ENCODE results near the gene HHIPL1. TPM values are rescaled to one million over a fixed set of nuclear protein-coding genes. Genes with fewer than 3 reads are reported as not detected.
"Not testable (repeated sequence)": the region's sequence is repeated elsewhere in the genome, so short reads cannot be mapped to it uniquely, and the experiment has no call there.

The HHIPL1 gene
- polyA plus RNA-seq, 2 donors, result 0.14 to 0.28 TPM

DNA sequence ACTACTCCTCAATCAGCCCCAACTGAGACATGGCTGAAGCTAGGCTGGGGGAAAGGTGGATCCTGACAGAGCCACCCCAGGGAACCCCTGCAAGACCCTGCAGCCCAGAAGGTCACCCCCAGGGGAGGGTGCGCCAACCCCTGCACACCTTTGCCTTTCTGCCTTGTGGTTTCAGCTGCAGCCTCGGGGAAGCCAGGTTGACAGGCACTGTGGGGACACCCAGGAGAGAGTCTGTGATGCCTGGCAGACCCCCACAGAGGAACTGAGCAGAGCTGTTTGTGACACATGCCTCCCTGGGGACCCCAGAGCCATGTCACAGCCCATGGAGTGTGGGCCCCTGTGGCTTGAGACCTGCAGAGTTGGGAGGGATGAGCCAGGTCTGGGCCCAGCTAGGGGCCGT lies 11.8 kb upstream of the HHIPL1 start:
- 83 to 84% methylated on average over 3 of the region's 3 CpGs for WGBS, 2 donors
- no peaks in the 10 kb centered on the region for H3K27me3 ChIP-seq (ENCODE audit: control insufficient read depth in 1 of 2, insufficient read depth in 2 of 2, low read length in 2 of 2)
- H3K36me3 ChIP-seq (ENCODE audit: control insufficient read depth in 2 of 2, insufficient read depth in 2 of 2, low read length in 1 of 2), result no peaks in the 10 kb centered on the region
- no peak overlapping the region for H3K27ac ChIP-seq (ENCODE audit: low read depth in 2 of 2, low read length in 1 of 2)
- peaks cover 0 to 2% of the 10 kb centered on the region in 2 donors for H3K4me1 ChIP-seq (ENCODE audit: control insufficient read depth in 2 of 2, insufficient read depth in 2 of 2, low read length in 1 of 2)
- no peaks in the 10 kb centered on the region for H3K9me3 ChIP-seq (ENCODE audit: control insufficient read depth in 2 of 2, insufficient read depth in 1 of 2, low read depth in 1 of 2, low read length in 1 of 2)
- H3K4me3 ChIP-seq (ENCODE audit: low read depth in 1 of 2, low read length in 2 of 2), result no peak overlapping the region

DNA sequence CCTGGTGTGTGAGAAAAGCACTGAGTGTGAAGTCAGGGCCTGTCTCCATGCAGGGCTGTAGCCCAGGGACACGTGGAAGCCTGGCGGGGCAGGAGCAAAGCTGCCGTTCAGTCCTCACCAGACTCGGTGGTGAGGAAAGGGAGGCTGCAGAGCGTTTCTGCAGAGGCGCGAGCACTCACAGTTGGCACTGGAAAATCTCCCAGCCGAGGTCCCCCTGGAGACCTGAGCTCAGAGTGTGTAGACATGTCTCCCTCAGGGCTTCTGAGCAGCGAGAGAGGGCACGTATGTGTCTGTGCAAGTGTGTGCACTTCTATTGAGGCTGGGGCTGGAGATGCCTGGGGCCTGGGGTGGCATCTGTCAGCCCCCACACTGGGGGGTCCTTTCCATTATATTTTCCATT lies 11.0 kb upstream of the HHIPL1 start:
- Histone ChIP-seq H3K9me3 (ENCODE audit: control insufficient read depth in 2 of 2, insufficient read depth in 1 of 2, low read depth in 1 of 2, low read length in 1 of 2) (no peaks in the 10 kb centered on the region), H3K4me1 (ENCODE audit: control insufficient read depth in 2 of 2, insufficient read depth in 2 of 2, low read length in 1 of 2) (peaks cover 0 to 1% of the 10 kb centered on the region in 2 donors), H3K27me3 (ENCODE audit: control insufficient read depth in 1 of 2, insufficient read depth in 2 of 2, low read length in 2 of 2) (no peaks in the 10 kb centered on the region), H3K27ac (ENCODE audit: low read depth in 2 of 2, low read length in 1 of 2) (no peak overlapping the region), H3K36me3 (ENCODE audit: control insufficient read depth in 2 of 2, insufficient read depth in 2 of 2, low read length in 1 of 2) (no peaks in the 10 kb centered on the region), H3K4me3 (ENCODE audit: low read depth in 1 of 2, low read length in 2 of 2) (no peak overlapping the region)
- WGBS, 2 donors, result 67 to 74% methylated on average over 10 of the region's 10 CpGs

DNA sequence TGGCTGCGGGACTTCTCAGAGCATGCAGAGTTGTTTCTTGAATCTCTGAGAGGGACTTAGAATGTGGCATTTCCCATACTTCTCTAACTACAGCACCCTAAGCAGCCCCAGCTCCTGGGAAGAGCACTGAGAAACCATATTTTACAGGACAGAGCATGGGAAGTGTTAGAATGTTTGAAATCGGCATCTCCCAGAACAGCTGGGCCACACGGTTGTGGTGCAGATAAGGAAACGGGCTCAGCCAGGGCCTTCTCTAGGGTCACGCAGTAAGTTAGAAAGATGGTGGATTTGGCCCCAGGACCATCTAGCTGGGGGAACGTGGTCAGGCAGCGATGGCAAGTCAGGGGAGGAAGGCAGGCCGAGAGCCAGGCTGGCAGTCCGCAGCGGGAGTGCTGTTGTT lies 10.5 kb upstream of the HHIPL1 start:
- Histone ChIP-seq H3K36me3 (ENCODE audit: control insufficient read depth in 2 of 2, insufficient read depth in 2 of 2, low read length in 1 of 2) (no peaks in the 10 kb centered on the region), H3K27me3 (ENCODE audit: control insufficient read depth in 1 of 2, insufficient read depth in 2 of 2, low read length in 2 of 2) (no peaks in the 10 kb centered on the region), H3K4me3 (ENCODE audit: low read depth in 1 of 2, low read length in 2 of 2) (no peak overlapping the region), H3K27ac (ENCODE audit: low read depth in 2 of 2, low read length in 1 of 2) (no peak overlapping the region), H3K9me3 (ENCODE audit: control insufficient read depth in 2 of 2, insufficient read depth in 1 of 2, low read depth in 1 of 2, low read length in 1 of 2) (no peaks in the 10 kb centered on the region), H3K4me1 (ENCODE audit: control insufficient read depth in 2 of 2, insufficient read depth in 2 of 2, low read length in 1 of 2) (no peaks in the 10 kb centered on the region)
- WGBS, 2 donors, result 79 to 84% methylated on average over 10 of the region's 10 CpGs

DNA sequence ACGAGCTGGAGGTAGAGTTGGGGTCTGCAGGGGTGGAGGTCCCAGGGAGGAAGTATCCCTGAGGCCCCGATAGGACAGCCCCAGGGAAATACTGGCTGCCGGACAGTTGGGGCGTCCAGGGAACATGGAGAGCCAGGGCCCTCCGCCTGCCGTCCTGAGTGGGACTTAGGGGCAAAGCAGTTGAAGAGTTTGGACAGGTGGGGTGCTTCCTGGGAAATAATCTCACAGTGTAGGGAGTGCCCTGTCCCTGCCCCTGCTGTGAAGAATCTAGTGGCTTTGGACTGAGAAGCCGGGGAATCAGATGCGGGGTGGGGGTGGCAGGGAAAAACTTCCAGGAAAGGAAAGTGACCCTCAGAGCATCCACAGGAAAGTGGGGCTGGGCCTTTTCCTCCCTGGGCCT lies 9.8 kb upstream of the HHIPL1 start:
- 82 to 83% methylated on average over 8 of the region's 8 CpGs for WGBS, 2 donors
- no peaks in the 10 kb centered on the region for H3K27me3 ChIP-seq (ENCODE audit: control insufficient read depth in 1 of 2, insufficient read depth in 2 of 2, low read length in 2 of 2)
- no peaks in the 10 kb centered on the region for H3K4me1 ChIP-seq (ENCODE audit: control insufficient read depth in 2 of 2, insufficient read depth in 2 of 2, low read length in 1 of 2)
- no peak overlapping the region for H3K4me3 ChIP-seq (ENCODE audit: low read depth in 1 of 2, low read length in 2 of 2)
- no peaks in the 10 kb centered on the region for H3K36me3 ChIP-seq (ENCODE audit: control insufficient read depth in 2 of 2, insufficient read depth in 2 of 2, low read length in 1 of 2)
- no peak overlapping the region for H3K27ac ChIP-seq (ENCODE audit: low read depth in 2 of 2, low read length in 1 of 2)
- no peaks in the 10 kb centered on the region for H3K9me3 ChIP-seq (ENCODE audit: control insufficient read depth in 2 of 2, insufficient read depth in 1 of 2, low read depth in 1 of 2, low read length in 1 of 2)

DNA sequence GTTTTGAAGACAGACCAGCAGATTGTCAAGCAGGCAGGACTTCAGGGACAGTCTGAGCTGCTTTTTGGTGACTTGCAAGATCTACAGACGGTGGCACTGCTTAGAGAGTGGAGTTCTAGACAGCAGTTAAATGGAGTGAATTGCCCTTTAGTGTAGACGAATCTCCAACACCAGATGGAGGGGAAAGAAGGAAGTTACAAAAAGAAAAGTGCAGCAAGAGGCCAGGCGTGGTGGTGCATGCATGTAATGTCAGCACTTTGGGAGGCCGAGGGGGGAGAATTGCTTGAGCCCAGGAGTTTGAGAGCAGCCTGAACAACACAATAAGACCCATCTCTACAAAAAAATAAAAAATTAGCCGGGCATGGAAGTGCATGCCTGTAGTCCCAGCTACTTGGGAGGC lies 8.4 kb upstream of the HHIPL1 start:
- H3K4me3 ChIP-seq (ENCODE audit: low read depth in 1 of 2, low read length in 2 of 2), result no peak overlapping the region
- no peaks in the 10 kb centered on the region for H3K36me3 ChIP-seq (ENCODE audit: control insufficient read depth in 2 of 2, insufficient read depth in 2 of 2, low read length in 1 of 2)
- no peaks in the 10 kb centered on the region for H3K27me3 ChIP-seq (ENCODE audit: control insufficient read depth in 1 of 2, insufficient read depth in 2 of 2, low read length in 2 of 2)
- H3K4me1 ChIP-seq (ENCODE audit: control insufficient read depth in 2 of 2, insufficient read depth in 2 of 2, low read length in 1 of 2), result no peaks in the 10 kb centered on the region
- no peak overlapping the region for H3K27ac ChIP-seq (ENCODE audit: low read depth in 2 of 2, low read length in 1 of 2)
- WGBS, 2 donors, result 77 to 78% methylated on average over 5 of the region's 5 CpGs
- no peaks in the 10 kb centered on the region for H3K9me3 ChIP-seq (ENCODE audit: control insufficient read depth in 2 of 2, insufficient read depth in 1 of 2, low read depth in 1 of 2, low read length in 1 of 2)

DNA sequence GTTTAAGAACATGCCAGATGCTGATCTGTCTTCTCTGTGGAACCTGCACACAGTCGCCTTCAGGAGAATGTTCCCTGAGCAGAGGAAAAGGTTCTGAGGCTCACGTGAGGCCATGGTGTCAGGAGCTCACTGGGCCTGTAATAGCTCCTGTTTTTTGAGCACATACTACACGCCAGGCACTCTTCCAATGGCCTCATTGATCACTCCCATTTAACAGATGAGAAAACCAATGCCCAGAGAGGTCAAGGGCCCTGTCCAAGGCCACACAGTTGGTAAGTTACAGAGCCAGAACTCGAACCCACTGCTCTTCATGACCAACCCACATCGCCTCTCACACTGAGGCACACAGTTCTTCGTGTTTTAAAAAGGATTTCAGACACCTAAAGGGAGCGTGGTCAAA lies 7.3 kb upstream of the HHIPL1 start:
- no peaks in the 10 kb centered on the region for H3K36me3 ChIP-seq (ENCODE audit: control insufficient read depth in 2 of 2, insufficient read depth in 2 of 2, low read length in 1 of 2)
- H3K9me3 ChIP-seq (ENCODE audit: control insufficient read depth in 2 of 2, insufficient read depth in 1 of 2, low read depth in 1 of 2, low read length in 1 of 2), result no peaks in the 10 kb centered on the region
- no peaks in the 10 kb centered on the region for H3K4me1 ChIP-seq (ENCODE audit: control insufficient read depth in 2 of 2, insufficient read depth in 2 of 2, low read length in 1 of 2)
- WGBS, 2 donors, result 84 to 86% methylated on average over 7 of the region's 7 CpGs
- H3K4me3 ChIP-seq (ENCODE audit: low read depth in 1 of 2, low read length in 2 of 2), result no peak overlapping the region
- H3K27me3 ChIP-seq (ENCODE audit: control insufficient read depth in 1 of 2, insufficient read depth in 2 of 2, low read length in 2 of 2), result no peaks in the 10 kb centered on the region
- no peak overlapping the region for H3K27ac ChIP-seq (ENCODE audit: low read depth in 2 of 2, low read length in 1 of 2)

DNA sequence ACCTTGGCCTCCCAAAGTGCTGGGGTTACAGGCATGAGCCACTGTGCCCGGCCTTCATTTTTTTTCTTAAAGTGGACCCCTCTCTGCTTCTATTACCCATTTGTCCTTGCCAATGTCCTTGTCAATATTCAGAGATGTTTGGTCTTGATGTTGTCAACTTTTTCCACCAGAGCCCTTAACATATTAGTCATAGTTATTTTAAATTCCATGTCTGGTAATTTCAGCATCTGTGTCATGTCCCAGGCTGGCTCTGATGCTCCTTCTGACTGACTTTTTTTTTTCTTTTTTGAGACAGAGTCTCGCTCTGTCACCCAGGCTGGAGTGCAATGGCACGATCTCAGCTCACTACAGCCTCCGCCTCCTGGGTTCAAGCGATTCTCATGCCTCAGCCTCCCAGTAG lies 2.2 kb upstream of the HHIPL1 start:
- 93 to 94% methylated on average over 5 of the region's 5 CpGs for WGBS, 2 donors
- H3K4me3 ChIP-seq (ENCODE audit: low read depth in 1 of 2, low read length in 2 of 2), result not testable (repeated sequence)

DNA sequence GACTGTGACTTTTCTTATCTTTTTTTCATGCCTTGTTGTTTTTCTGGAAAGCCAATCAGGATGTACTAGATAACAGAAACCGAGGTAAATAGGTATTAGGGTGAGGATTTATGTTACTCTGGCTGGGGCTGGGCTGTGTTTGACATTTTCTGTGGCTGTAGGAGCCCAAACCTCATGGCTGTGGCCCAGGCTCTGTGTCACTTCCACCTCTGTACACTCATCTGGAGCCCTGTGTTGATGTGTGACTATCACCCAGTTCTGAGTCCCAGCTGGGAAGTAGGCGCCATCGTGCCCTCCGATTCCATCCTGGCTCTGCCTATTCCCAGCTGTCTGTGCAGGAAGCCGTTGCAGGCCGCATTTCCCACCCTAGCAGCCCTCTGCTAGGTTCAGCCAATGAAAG lies 1.6 kb upstream of the HHIPL1 start:
- WGBS, 2 donors, result 67 to 70% methylated on average over 6 of the region's 6 CpGs
- Histone ChIP-seq H3K9me3 (ENCODE audit: control insufficient read depth in 2 of 2, insufficient read depth in 1 of 2, low read depth in 1 of 2, low read length in 1 of 2) (no peaks in the 10 kb centered on the region), H3K27ac (ENCODE audit: low read depth in 2 of 2, low read length in 1 of 2) (no peak overlapping the region), H3K36me3 (ENCODE audit: control insufficient read depth in 2 of 2, insufficient read depth in 2 of 2, low read length in 1 of 2) (no peaks in the 10 kb centered on the region), H3K4me3 (ENCODE audit: low read depth in 1 of 2, low read length in 2 of 2) (no peak overlapping the region), H3K27me3 (ENCODE audit: control insufficient read depth in 1 of 2, insufficient read depth in 2 of 2, low read length in 2 of 2) (peaks cover 0 to 7% of the 10 kb centered on the region in 2 donors), H3K4me1 (ENCODE audit: control insufficient read depth in 2 of 2, insufficient read depth in 2 of 2, low read length in 1 of 2) (peaks cover 9 to 18% of the 10 kb centered on the region in 2 donors)

More for the DNA sequence above, 2.2 kb upstream of the HHIPL1 start:
- not testable (repeated sequence) for H3K27me3 ChIP-seq (ENCODE audit: control insufficient read depth in 1 of 2, insufficient read depth in 2 of 2, low read length in 2 of 2); H3K9me3 ChIP-seq (ENCODE audit: control insufficient read depth in 2 of 2, insufficient read depth in 1 of 2, low read depth in 1 of 2, low read length in 1 of 2); H3K27ac ChIP-seq (ENCODE audit: low read depth in 2 of 2, low read length in 1 of 2); H3K36me3 ChIP-seq (ENCODE audit: control insufficient read depth in 2 of 2, insufficient read depth in 2 of 2, low read length in 1 of 2)
- H3K4me1 ChIP-seq (ENCODE audit: control insufficient read depth in 2 of 2, insufficient read depth in 2 of 2, low read length in 1 of 2), result peaks cover 9 to 18% of the 10 kb centered on the region in 2 donors

DNA sequence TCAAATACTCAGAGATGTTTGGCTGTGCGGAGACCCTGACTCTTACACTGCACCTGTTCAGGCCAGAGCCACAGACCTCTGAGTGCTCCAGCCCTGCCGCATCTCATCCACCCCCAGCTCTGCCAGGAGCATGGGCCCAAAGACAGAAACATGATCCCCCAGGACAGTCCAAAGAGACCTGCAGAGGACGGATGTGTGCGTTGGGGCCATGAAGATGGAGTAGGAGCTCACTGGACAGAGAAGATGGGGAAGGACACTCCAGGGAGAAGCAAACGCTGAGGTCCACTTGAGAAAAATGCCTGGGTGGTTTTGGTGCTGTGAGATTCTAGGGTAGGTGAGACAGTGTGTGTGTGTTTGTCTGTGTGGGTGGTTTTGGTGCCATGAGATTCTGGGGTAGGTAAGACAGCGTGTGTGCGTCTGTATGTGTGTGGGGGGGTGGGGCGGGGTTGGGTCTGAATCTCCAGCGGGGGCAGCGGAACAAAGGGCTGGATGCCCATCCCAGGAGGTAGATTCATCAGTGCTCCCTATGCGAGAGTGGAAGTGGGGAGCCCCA lies 818 bp upstream of the HHIPL1 start:
- H3K27me3 ChIP-seq (ENCODE audit: control insufficient read depth in 1 of 2, insufficient read depth in 2 of 2, low read length in 2 of 2), result peaks cover 0 to 7% of the 10 kb centered on the region in 2 donors
- H3K27ac ChIP-seq (ENCODE audit: low read depth in 2 of 2, low read length in 1 of 2), result no peak overlapping the region
- no peaks in the 10 kb centered on the region for H3K9me3 ChIP-seq (ENCODE audit: control insufficient read depth in 2 of 2, insufficient read depth in 1 of 2, low read depth in 1 of 2, low read length in 1 of 2)
- H3K4me3 ChIP-seq (ENCODE audit: low read depth in 1 of 2, low read length in 2 of 2), result no peak overlapping the region
- no peaks in the 10 kb centered on the region for H3K36me3 ChIP-seq (ENCODE audit: control insufficient read depth in 2 of 2, insufficient read depth in 2 of 2, low read length in 1 of 2)
- WGBS, 2 donors, result 88 to 89% methylated on average over 11 of the region's 11 CpGs
- peaks cover 9 to 21% of the 10 kb centered on the region in 2 donors for H3K4me1 ChIP-seq (ENCODE audit: control insufficient read depth in 2 of 2, insufficient read depth in 2 of 2, low read length in 1 of 2)
